Tibial nerve (tissue), 4 donors: ENCODE measurements around the gene OVOL1.

Source experiments
- CTCF ChIP-seq, 5 experiments: fragments of 200-600 bp in 3 of 5; fragments of 450-650 bp in 2 of 5; sonication (generic) in 3 of 5; IDR thresholded peaks; one replicate each; pipeline ENCODE4 v1.5.1; 2016 to 2019; ENCODE audit warnings: antibody characterized with exemption in 5 of 5, mild to moderate bottlenecking in 3 of 5, moderate library complexity in 2 of 5
- EP300 ChIP-seq, 2 donors: sonication (generic); formaldehyde crosslinking; IDR thresholded peaks; one replicate each; pipeline ENCODE4 v1.6.1; 2017; ENCODE audit warnings: antibody characterized with exemption in 2 of 2, mild to moderate bottlenecking in 1 of 2
- POLR2A ChIP-seq, 2 donors: fragments of 450-650 bp; IDR thresholded peaks; one replicate each; pipeline ENCODE4 v1.6.1; 2017; ENCODE audit warnings: antibody characterized with exemption in 2 of 2, mild to moderate bottlenecking in 2 of 2, moderate library complexity in 2 of 2

GRCh38 chr11:65833297-65834030 is 46.6 kb downstream of the OVOL1 start, which contains the start of gene SNX32:
- peak in 1 of 5 experiments; percentile 45 for TF ChIP-seq CTCF (IDR thresholded peaks at IDR 0.05)
- TF ChIP-seq POLR2A (IDR thresholded peaks at IDR 0.05): no peak
- TF ChIP-seq EP300 (IDR thresholded peaks at IDR 0.05): peak; percentile 20 to 58
